Astrocyte of the cerebellum (primary cell): ENCODE data around the gene KANK4.
A peak's percentile ranks its signal among the peaks of the same experiment; 100 is the strongest.

ENCODE experiments used
- DNase-seq: peaks from one replicate; pipeline ENCODE4 v3.0.0-alpha.2; 2011; ENCODE audit warnings: low read depth
- H3K4me3 ChIP-seq: 2 replicates; pipeline ENCODE4 v1.5.1; 2011; ENCODE audit warnings: mild to moderate bottlenecking, low read depth, low read length, moderate library complexity
- in situ Hi-C: cut with HindIII; loops from 2 replicates; pipeline ENCODE4 v1.10.0; 2017; ENCODE audit warnings: low sequenced_read_pairs
- TF ChIP-seq, protein P1 (sequence below): IDR thresholded peaks from 2 replicates; pipeline ENCODE4 v1.5.1; 2012; ENCODE audit warnings: low read length, low read depth, moderate library complexity, mild to moderate bottlenecking; ENCODE audit errors: missing control alignments

Gene KANK4

GRCh38 chr1:62318756-62319544 lies at the start of gene KANK4:
Gene KANK4 (minus strand): TSS chr1:62319434. CDS start chr1:62281564, 37,870 bp downstream.
- H3K4me3 ChIP-seq, result peak within 1 kb of the TSS; percentile 32
- TF ChIP-seq, protein P1, sequence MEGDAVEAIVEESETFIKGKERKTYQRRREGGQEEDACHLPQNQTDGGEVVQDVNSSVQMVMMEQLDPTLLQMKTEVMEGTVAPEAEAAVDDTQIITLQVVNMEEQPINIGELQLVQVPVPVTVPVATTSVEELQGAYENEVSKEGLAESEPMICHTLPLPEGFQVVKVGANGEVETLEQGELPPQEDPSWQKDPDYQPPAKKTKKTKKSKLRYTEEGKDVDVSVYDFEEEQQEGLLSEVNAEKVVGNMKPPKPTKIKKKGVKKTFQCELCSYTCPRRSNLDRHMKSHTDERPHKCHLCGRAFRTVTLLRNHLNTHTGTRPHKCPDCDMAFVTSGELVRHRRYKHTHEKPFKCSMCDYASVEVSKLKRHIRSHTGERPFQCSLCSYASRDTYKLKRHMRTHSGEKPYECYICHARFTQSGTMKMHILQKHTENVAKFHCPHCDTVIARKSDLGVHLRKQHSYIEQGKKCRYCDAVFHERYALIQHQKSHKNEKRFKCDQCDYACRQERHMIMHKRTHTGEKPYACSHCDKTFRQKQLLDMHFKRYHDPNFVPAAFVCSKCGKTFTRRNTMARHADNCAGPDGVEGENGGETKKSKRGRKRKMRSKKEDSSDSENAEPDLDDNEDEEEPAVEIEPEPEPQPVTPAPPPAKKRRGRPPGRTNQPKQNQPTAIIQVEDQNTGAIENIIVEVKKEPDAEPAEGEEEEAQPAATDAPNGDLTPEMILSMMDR, result no peak
- in situ Hi-C loops, result no loop called here
- DNase-seq, result no peak

DNA sequence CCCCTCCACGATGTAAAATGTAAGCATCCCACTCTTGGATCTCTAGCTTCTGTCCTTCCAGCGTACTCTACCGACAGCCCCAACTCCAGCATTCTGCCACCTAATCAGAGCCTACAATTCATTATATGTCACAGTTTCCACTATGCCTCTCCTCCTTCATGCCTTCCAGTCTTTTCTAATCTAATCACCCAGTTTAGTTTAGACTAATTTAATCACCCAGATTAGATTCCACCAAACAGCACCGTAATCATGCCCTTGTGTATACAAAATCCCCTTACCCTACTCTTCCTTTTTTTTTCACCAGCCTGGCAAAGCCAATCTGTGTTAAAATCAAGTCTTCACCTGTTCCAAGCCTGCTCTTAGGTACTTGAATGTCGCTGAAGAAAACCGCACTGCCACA lies 49.8 kb upstream of the KANK4 start:
- H3K4me3 ChIP-seq, result no peak overlapping the region
- TF ChIP-seq, protein P1, result no peak
- DNase-seq, result no peak
- in situ Hi-C loops, result no loop called here

- in situ Hi-C loops, result no loop called here
- TF ChIP-seq, protein P1, result no peak
These were observed 47.8 kb upstream of the KANK4 start for GRCh38 chr1:62367005-62367557.

DNA sequence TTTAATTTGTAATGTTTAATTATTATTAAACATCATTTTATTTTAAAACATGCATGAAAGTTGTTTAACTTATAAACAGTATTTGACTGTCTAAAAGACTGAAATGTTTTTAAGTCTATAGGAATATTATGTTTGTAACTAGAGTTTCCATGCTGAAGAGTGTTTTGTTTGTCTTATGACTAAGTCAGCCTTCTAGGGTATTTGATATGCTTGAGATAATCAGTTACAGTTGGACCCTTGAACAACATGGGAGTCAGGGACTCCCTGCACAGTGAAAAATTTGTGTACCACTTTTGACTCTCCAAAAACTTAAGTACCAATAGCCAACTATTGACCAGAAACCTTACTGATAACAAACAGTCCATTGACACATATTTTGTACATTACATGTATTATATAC lies 45.5 kb upstream of the KANK4 start:
- TF ChIP-seq, protein P1, result no peak
- no peak overlapping the region for H3K4me3 ChIP-seq
- no peak for DNase-seq
- in situ Hi-C loops, result no loop called here

More at GRCh38 chr1:62367005-62367557, 47.8 kb upstream of the KANK4 start:
- DNase-seq, result no peak
- no peak overlapping the region for H3K4me3 ChIP-seq

DNA sequence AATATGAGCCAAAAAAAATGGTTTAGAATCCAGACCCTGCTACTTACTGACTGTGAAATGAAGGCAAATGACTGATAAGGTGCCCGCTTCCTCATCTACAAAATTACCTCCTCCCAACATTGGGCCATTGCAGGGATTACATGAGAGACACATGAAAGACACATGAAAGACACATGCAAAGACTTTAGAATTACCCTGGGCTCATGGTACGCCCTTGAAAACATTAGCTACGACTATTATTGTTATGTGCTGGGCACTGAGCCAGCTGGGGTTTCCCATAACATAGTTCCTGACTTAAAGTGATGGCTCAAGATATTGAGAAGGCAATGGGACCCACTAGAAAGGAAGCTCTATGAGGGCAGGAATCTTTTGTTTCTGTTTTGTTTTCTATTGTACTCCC lies 43.7 kb upstream of the KANK4 start:
- in situ Hi-C loops, result no loop called here
- H3K4me3 ChIP-seq, result no peak overlapping the region
- TF ChIP-seq, protein P1, result no peak
- DNase-seq, result no peak

DNA sequence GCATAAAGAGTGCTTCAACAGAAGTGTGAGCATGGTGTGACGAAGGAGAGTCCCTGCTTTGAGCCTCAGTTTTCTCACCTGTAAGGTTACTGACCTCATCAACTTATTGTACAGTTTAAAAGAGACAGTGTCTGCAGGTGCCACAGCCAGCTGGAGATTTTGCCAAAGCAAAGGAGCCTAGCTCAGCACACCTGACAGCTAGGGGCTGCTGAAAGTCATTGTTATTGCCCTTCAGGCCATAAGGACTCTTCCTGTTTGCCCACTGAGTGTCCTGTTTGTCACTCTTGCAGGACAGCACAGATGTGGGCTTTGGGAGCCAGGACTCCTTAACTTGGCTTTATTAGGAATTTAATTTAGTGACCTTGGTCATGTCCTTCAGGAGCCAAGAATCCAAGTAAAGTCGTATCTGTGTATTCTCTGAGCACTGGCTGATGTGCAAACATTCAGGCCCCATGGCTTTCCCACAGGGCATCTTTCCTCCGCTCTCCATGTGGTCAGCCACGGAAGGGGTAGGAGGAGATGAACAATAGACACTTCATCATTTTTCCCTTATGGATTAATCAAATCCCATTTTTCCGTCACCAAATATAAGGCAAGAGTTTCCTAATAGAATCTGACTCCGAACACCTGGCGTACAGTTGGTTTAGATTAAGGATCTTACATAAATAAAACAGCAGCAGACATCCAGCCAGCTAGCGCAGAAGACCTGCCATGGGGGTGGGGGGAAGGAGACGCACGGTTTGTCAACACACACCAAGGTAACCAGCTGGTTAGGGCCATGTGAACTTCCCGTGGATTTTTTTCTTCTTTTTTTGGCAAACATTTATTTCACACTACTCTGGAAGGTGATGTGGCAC lies 43.1 kb upstream of the KANK4 start:
- TF ChIP-seq, protein P1, result no peak
- no peak for DNase-seq
- in situ Hi-C loops, result no loop called here
- no peak overlapping the region for H3K4me3 ChIP-seq
